ENCODE results near the gene NFE2L1.
A peak's percentile ranks its signal among the peaks of the same experiment; 100 is the strongest.

DNA sequence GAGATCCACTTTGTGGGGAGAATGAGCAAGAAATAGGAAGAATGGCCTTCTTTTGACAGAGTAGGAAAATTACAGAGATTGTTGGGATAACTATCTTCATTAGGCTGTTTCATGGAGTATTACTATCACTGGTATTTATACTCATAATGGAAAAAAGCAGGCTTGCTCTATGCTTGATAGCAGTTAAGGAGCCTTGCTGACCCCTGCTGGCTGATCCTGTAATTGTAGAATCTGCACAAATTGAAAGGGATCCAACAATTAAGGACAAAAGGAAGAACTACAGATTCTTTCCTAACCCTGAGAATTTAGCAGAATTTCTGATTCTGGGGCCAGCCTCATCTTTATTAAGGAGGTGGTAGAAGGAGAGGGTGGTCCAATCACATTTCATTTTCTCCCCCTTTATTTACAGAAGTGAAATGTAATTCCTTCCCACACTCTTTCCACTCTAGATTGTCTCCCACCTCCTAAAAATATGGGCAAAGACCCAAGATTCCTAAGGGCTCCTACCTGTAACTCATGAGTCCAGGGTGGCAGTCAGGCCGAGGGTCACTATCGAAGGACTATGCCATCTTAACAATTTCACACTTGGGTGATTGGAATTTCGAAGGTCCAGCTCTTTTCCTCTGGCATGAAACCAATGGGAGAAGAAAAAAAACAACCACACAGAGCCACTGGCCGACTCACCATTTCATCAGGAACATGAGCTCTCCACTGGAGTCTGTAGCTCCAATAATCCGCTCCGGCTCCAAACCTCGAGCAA lies 26.3 kb downstream of the NFE2L1 start:
- no peak for TF ChIP-seq EZH2phosphoT487 (IDR thresholded peaks at IDR 0.05; ENCODE audit: low read depth)
- TF ChIP-seq, protein P1, sequence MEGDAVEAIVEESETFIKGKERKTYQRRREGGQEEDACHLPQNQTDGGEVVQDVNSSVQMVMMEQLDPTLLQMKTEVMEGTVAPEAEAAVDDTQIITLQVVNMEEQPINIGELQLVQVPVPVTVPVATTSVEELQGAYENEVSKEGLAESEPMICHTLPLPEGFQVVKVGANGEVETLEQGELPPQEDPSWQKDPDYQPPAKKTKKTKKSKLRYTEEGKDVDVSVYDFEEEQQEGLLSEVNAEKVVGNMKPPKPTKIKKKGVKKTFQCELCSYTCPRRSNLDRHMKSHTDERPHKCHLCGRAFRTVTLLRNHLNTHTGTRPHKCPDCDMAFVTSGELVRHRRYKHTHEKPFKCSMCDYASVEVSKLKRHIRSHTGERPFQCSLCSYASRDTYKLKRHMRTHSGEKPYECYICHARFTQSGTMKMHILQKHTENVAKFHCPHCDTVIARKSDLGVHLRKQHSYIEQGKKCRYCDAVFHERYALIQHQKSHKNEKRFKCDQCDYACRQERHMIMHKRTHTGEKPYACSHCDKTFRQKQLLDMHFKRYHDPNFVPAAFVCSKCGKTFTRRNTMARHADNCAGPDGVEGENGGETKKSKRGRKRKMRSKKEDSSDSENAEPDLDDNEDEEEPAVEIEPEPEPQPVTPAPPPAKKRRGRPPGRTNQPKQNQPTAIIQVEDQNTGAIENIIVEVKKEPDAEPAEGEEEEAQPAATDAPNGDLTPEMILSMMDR (IDR thresholded peaks at IDR 0.05; ENCODE audit: low read depth, low read length): peak; percentile 74

Measured in OCI-LY3 (cell line).